GM18511 (cell line): Measurements from ENCODE around the gene PDE1A.
A peak's percentile ranks its signal among the peaks of the same experiment; 100 is the strongest.

ENCODE experiments used
- ATAC-seq: cut with Tn5 transposase; IDR thresholded peaks from one replicate; pipeline ENCODE4 v1.9.1; 2021; ENCODE audit warnings: mild to moderate bottlenecking, moderate library complexity; ENCODE audit not compliant: unreplicated experiment

PDE1A gene

DNA sequence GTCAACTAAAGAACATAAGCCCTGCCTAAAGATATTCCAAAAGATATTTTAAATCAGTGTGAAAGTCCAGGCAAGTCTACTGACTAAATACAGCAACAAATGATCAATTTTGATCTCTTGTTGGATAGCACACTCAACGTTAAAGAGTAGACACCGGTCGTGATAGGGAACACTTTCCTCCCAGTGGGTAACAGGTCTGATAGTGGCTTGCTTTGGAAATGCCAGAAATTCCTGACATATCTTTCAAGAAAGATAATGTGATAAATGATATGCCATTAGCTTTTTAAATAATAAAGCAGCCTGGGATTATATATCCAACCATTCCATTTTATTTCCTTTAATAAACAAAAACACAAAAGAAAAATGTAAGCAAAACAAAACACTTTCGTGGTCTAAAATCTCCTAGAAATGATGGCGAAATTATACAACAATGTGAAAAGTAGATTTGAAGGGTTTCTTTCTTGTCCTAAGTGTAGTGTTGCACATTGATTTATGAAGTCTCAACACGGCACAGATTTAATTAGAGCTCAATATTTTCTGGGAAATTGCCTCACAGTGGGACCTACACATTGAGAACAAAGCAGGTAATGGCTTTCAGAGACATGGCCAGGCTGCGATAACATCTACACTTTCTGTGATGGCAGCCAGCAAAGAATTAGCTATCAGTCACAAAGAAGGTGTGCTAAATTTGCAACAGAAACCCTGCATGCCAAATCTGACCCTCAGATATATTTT, 282.6 kb downstream of the PDE1A start:
- no peak for ATAC-seq

DNA sequence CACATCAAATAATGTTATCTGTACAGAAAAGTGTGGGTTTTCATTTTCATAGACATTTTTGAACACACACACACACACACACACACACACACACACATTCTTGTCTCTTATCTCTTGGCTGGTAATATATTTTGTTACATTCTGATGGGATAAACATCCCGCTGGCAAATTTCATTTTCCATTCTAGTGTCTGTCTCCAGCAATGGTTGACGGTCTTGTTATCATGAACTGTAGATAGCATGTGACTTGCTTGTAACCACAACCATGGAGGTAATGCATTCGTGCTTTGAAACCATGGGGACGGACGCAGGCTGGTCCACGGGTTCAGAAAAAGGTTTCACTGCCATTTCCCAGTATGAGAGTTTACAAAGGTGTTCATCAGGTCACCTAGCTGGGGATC, 284.8 kb downstream of the PDE1A start:
- ATAC-seq: no peak

DNA sequence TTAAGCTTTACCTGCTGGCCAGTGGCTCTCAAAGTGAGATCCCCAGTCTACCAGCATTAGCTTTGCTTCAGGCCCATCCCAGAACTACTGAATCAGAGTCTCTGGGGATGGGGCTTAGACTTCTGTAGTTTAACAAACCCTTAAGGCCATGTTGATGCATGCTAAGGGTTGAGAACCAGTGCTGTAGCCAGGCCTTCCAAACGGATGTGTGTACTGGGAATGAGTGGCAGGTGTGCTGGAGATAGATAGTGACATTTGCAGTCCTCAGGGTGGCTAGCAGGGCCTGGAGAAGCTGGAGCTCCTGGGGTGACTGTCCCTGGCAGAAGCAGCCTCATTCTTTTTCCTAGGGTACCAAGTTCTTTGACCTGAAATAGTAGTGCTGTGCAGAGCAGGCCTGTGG, 292.6 kb downstream of the PDE1A start:
- ATAC-seq: no peak

DNA sequence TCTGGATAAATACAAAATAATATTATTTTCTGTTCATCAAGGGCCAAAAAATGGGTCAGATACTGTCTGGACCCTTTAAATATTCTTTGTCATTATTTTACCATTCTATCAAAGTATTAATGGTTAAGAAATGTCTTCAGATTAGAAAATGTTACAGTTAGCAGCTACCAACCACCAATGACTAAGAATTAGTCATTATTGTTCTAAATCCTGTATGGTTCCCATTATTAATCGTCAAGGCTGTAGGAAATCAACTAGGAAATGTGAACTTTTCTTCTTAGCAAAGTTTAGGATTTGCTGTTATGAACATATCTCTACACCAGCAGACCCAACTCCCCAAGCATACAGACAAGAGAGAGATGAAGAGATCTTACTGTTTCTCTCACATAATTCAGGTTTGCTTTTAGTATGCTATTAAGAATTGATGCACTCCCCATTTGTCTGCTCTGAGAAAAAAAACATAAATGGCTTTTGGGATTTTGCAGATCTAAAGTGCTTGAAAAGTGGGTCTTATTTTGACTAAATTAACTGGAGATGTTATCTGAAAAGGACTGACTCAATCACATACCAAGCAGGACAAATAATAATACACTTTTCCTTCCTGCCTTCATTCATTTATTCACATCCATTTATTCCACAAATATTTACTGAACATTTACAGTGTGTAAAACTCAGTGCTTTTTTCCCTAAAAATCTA, 293.5 kb downstream of the PDE1A start:
- ATAC-seq: no peak

DNA sequence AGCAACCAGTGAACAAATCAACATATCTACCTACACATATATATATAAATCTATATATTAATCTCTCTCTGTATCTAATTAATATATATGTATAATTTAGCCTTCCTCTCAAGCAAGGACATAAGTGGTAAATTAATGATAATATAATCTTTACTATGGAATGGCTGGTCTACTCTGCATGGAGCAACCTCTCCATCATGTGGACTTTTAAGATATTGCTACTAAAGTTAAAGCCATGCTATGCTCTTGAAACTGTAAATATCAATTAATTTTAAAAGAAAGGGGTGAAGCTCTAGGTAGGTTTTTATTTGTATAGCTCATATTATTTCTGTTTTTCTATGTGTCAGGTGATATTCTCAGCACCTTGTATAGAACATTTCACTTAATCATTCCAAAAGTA, 294.2 kb downstream of the PDE1A start:
- no peak for ATAC-seq

DNA sequence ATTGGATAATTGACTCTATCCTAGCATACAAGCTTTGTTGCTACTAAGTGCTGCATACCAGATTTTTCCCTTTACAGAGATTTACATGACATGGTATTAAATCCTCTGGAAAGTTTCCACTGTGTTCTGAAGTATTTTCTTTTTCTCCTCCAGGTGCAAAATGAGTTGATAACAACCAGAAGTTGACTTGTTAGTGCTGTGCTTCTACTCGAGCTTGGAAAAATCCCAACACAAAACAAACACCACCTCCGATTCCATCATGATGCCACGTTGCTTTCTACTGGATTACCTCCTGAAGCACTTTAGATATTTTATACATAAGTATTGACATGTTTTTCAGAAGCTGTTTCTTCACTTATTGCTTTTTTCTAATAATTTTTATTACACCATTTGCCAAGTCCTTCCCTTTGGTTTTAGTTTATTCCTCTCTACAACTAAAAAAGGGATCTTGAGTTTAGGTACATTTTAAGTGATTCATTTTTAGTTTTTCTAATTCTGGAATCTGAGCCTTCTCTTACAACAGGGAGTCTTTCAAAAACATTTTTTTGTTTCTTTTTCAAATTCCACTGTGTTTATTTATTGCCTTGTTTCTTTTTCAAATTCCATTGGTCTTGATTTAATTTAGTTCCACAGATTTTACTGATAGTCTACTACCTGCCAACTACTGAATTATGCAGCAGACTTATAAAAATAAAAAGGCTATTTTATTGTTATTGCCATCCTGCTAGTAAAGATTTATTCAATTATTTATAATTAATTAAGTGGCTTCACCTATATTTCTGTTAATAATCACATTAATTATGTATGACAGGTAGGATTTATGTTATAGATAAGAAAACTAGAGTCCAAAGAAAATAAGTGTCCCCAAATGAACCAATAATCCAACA, 297.8 kb downstream of the PDE1A start:
- no peak for ATAC-seq

DNA sequence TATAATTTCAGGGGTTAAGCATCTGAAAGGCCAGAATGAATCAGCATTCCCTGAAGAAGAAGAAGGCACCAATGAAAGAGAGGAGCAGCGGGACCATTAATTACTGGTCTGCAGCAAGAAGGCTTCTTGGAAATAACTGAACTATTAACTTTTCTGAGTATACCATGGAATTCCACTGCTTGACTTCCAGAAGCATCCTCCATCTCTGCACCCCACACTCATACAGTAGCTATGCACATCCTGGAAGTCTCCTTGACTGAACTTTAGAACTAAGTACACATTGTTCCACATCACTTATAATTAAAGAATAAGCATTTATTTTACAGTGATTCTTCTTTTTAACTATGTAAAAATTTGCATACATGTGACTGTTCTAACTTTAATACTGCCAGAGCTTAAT, 309.6 kb downstream of the PDE1A start:
- no peak for ATAC-seq

DNA sequence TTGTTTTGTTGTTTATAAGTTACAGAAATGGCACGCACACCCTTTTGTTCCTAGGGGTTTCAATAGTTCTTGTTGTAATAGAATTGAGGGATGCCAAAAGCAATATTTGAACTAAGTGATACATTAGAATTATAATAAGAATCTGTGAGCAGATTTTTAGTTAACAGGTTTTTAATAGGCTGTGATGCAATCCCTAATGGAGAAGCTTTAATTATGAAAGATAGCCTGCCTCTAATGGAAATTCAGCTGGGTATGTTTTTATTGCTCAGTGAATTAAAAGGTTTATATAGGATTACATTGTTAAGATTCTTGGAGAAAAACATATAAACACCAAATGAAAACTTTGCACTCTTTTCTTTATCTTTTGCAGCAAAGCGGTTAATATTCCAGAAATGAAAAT, 310.1 kb downstream of the PDE1A start:
- no peak for ATAC-seq

DNA sequence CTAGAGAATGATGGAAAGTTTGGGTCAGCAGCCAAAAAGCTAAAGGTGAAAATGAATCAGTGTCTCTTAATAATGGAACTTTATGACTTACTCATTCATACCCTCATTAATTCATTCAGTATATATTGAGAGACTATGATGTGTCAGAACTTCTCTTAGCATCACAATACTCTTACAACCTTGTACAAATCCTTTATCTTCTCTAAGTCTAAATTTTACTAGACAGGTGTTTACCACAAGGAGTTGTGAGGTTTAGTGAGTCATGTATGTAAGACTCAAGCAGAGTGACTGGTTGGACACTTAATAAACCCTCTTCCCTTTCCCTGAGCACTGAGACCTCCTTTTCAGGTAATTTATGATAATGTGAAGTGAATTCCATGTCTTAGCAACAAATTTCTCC, 311.6 kb downstream of the PDE1A start:
- ATAC-seq: no peak

DNA sequence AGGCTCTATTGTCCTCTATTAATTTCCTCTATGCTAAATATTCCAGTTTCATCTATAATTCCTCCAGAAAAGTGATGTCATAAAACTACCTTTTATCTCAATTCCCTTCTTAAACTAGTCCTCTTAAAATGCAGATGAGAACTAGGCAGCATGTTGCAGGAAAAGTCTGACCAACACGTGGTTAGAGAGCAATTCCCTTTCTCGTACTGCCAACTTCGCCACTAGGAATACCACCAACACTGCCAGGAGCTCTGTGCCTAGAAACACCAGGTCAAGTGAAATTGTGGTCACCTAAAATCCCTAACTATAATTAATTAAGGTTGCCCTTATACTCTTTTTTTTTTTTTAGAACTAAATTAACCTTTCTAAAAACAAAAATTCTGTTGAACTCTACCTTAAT, 313.5 kb downstream of the PDE1A start:
- ATAC-seq: no peak

DNA sequence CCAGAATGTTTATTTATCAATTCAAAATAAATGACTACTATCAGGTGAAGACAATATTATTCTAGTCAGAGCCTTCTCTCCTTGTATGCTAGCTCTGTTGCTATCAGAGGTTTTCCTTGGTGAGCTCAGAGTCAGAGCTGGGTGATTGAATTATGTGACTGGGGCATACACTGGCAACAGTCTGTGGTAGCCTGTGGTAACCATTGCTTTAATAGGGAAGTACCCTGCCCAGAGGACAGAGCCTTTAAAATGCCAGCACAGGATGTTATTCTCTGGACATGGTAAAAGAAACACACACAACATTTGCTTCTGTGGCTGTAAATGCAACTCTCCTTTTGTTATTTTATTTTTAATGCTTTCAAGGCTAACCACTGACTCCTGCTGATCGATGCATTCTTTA, 316.5 kb downstream of the PDE1A start:
- ATAC-seq: no peak

DNA sequence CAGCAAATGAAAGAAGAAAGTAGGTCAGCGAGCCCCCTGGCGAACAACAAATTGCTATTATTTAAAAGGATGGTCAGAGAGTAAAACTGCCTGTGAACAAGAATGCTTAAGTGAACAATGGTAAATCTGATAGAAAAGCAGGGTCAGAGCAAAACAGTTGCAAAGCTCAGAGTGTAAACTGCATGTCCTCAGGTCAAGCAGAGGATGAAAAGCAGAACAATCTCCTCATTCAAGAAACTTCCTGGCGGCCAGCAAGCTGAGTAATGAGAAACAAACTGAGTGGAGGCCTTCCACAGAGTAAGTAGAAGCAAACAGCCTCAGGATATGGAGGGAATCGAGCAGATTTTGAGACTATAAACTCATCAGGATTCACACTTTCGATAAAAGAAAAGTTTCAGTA, 323.3 kb downstream of the PDE1A start:
- no peak for ATAC-seq

DNA sequence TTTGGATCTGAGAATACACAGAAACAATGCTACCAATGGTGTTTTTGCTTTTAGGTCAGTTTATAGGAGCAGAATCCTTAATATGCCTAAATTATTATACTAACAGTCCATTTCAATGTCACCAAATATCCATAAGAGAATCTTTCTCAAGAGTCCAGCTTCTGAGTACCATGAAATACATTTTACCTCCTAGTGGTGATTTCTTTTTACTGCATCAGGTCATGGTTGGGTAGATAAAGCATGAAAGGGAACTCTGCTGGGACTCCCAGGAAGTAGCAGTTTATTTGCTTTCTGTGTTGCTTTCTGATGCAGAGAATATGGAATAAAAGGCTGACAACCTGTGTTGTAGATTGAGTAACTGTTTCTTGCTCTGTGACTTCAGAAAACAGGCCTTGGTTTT, 325.6 kb downstream of the PDE1A start:
- ATAC-seq: peak; percentile 70

DNA sequence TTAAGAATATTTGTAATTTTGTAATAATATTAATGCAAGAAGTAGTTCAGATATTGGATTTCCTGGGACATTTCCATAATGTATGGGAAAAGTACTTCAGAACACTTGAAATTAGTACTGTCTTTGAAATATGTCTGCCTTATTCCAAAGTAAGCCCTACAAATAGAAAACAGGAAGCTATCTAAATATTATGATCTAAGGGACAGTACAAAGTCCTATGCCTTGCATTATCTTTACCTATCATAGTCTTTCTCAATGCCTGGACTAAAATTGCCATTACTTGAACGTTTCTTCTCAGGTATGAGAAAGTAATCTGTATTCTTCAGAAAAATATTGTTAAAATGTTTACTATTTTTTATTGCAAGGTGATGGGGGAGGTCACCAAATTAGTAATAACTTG, 328.2 kb downstream of the PDE1A start:
- ATAC-seq: no peak

DNA sequence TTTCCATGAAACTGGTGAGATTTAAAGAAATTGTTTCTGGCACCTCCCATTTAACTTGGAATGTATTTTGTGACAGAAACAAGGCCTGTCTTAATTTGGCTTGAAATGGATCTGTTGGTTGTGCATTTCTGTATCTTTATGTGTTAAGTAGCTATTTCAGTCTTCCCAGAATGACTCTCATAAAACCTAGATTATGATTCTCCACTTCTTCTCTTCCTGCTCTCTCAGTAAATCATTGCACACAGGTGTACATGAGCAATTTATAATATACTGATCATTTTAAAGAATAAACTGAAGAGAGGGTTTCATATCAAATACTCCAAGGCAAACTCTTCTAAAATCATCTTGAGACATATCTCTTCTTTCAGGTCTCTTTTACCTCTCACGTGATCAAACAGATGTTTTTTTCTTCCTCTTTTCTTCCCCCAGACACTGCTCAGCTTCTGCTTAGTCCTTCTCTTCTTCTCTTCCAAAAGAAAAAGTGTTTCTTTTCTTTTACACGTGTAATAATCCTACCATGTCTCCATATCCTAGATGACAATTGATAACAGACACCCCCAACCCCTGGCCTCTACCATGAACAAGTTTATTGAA, 329.2 kb downstream of the PDE1A start:
- no peak for ATAC-seq

DNA sequence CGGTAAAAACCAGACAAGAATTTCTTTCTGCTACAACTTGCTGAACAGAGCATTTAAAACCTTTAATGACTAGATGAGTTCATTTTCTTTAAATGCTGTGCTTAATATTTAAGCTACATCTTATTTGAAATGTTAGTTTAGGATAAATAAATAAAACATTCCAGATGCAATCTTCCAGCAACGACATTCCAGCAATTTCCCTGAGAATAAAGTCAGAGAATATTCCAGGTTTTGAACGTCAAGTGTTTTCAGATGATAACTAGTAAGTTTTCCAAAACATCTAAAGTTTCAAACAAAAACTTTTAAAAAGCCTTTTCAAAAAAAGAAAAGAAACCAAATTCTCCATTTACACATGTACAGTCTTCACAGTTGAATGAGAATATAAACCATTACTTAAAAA, 336.4 kb downstream of the PDE1A start:
- ATAC-seq: no peak
